Measurements from ENCODE around the gene DPH6. TPM values are rescaled to one million over a fixed set of nuclear protein-coding genes. Genes with fewer than 3 reads are reported as not detected.

DPH6 gene
- total RNA-seq, 4 donors from 2014 or later = 20.9 to 37.8 (median 26.7) TPM

- Histone ChIP-seq H3K4me3 (no peak overlapping the region), H3K36me3 (no peaks in the 10 kb centered on the region), H3K9me3 (no peaks in the 10 kb centered on the region), H3K27me3 (no peaks in the 10 kb centered on the region), H3K27ac (no peak overlapping the region), H3K4me1 (peaks cover 0 to 10% (median 3%) of the 10 kb centered on the region in 4 donors)
- no peak for DNase-seq (ENCODE audit: low spot score in 2 of 2)
- no peak for TF ChIP-seq EP300 (IDR thresholded peaks at IDR 0.05)
- no peak for TF ChIP-seq CTCF (IDR thresholded peaks at IDR 0.05)
- TF ChIP-seq POLR2A (IDR thresholded peaks at IDR 0.05) = no peak
- WGBS, 2 donors = 92 to 93% methylated on average over 5 of the region's 5 CpGs
Observed at GRCh38 chr15:35550957-35551356, 5.0 kb upstream of the DPH6 start.

- no peak for DNase-seq (ENCODE audit: low spot score in 2 of 2)
- no peak overlapping the region for H3K4me3 ChIP-seq
- H3K27me3 ChIP-seq = no peaks in the 10 kb centered on the region
- H3K27ac ChIP-seq = no peak overlapping the region
- H3K36me3 ChIP-seq = no peaks in the 10 kb centered on the region
- no peaks in the 10 kb centered on the region for H3K9me3 ChIP-seq
- 85 to 86% methylated on average over 4 of the region's 4 CpGs for WGBS, 2 donors
- peaks cover 0 to 19% (median 3%) of the 10 kb centered on the region in 4 donors for H3K4me1 ChIP-seq
- no peak for TF ChIP-seq CTCF (IDR thresholded peaks at IDR 0.05)
- no peak for TF ChIP-seq POLR2A (IDR thresholded peaks at IDR 0.05)
- TF ChIP-seq EP300 (IDR thresholded peaks at IDR 0.05) = no peak
Observed at GRCh38 chr15:35549567-35549966, 3.6 kb upstream of the DPH6 start.

- Histone ChIP-seq H3K36me3 (no peaks in the 10 kb centered on the region), H3K4me1 (peaks cover 0 to 24% (median 6%) of the 10 kb centered on the region in 4 donors), H3K27me3 (no peaks in the 10 kb centered on the region), H3K9me3 (no peaks in the 10 kb centered on the region), H3K4me3 (no peak overlapping the region), H3K27ac (no peak overlapping the region)
- 92 to 95% methylated on average over 2 of the region's 2 CpGs for WGBS, 2 donors
- DNase-seq (ENCODE audit: low spot score in 2 of 2) = no peak
- no peak for TF ChIP-seq POLR2A (IDR thresholded peaks at IDR 0.05)
- TF ChIP-seq CTCF (IDR thresholded peaks at IDR 0.05) = no peak
- no peak for TF ChIP-seq EP300 (IDR thresholded peaks at IDR 0.05)
Observed at GRCh38 chr15:35548435-35548834, 2.5 kb upstream of the DPH6 start.

GRCh38 chr15:35547775-35548364 is 1.9 kb upstream of the DPH6 start:
- Histone ChIP-seq H3K4me3 (no peak overlapping the region), H3K27me3 (no peaks in the 10 kb centered on the region), H3K9me3 (no peaks in the 10 kb centered on the region), H3K36me3 (no peaks in the 10 kb centered on the region), H3K27ac (no peak overlapping the region), H3K4me1 (peaks cover 0 to 24% (median 7%) of the 10 kb centered on the region in 4 donors)
- 78 to 79% methylated on average over 11 of the region's 11 CpGs for WGBS, 2 donors
- DNase-seq (ENCODE audit: low spot score in 2 of 2) = no peak
- no peak for TF ChIP-seq EP300 (IDR thresholded peaks at IDR 0.05)
- TF ChIP-seq POLR2A (IDR thresholded peaks at IDR 0.05) = no peak
- no peak for TF ChIP-seq CTCF (IDR thresholded peaks at IDR 0.05)

GRCh38 chr15:35546511-35547381 is 781 bp upstream of the DPH6 start:
- 65 to 67% methylated on average over 14 of the region's 14 CpGs for WGBS, 2 donors
- Histone ChIP-seq H3K36me3 (no peaks in the 10 kb centered on the region), H3K4me3 (peak overlapping the region; percentile 68 to 82 (median 75)), H3K9me3 (no peaks in the 10 kb centered on the region), H3K27ac (peak overlapping the region; percentile 93 to 98 (median 97)), H3K4me1 (peaks cover 0 to 24% (median 7%) of the 10 kb centered on the region in 4 donors), H3K27me3 (no peaks in the 10 kb centered on the region)
- TF ChIP-seq EP300 (IDR thresholded peaks at IDR 0.05) (no peak), POLR2A (IDR thresholded peaks at IDR 0.05) (no peak), CTCF (IDR thresholded peaks at IDR 0.05) (no peak)
- DNase-seq (ENCODE audit: low spot score in 2 of 2) = peak in 1 of 2 donors; percentile 14
